ENCODE results near the gene ARFIP1. TPM values are rescaled to one million over a fixed set of nuclear protein-coding genes. Genes with fewer than 3 reads are reported as not detected.

ARFIP1 gene
- total RNA-seq, 1 experiment from 2014 or later = 32.7 TPM

- TF ChIP-seq CBX3 (IDR thresholded peaks at IDR 0.05; ENCODE audit: low read depth) = peak; percentile 63; the same call in 1 of the 2 replicates
- no peak for TF ChIP-seq FOSL1 (IDR thresholded peaks at IDR 0.05; ENCODE audit: low read depth)
- Histone ChIP-seq H3K4me3 (replicated peaks in 1 of 2; ENCODE audit: low read depth in 1 of 2, low read length in 2 of 2) (no peak overlapping the region), H2AFZ (ENCODE audit: low read depth, low read length, poor library complexity, severe bottlenecking) (no peak overlapping the region), H3K9me3 (ENCODE audit: control insufficient read depth in 1 of 2, insufficient read depth in 1 of 2, low read depth in 1 of 2, low read length in 2 of 2) (peaks cover 7 to 18% of the 10 kb centered on the region in 2 experiments; a peak in 3 of 4 replicates), H4K20me1 (ENCODE audit: insufficient read depth) (no peaks in the 10 kb centered on the region), H3K4me2 (ENCODE audit: low read length) (no peak overlapping the region), H3K4me1 (ENCODE audit: control insufficient read depth in 1 of 2, insufficient read depth in 2 of 2, low read length in 2 of 2) (no peaks in the 10 kb centered on the region), H3K9me2 (ENCODE audit: insufficient read depth) (no peaks in the 10 kb centered on the region), H3K27me3 (ENCODE audit: insufficient read depth, low read length) (no peaks in the 10 kb centered on the region), H3K36me3 (ENCODE audit: control insufficient read depth in 1 of 2, insufficient read depth in 2 of 2, low read length in 2 of 2) (no peaks in the 10 kb centered on the region), H3K9ac (ENCODE audit: low read length) (no peak overlapping the region), H3K79me2 (ENCODE audit: insufficient read depth, low read length) (no peaks in the 10 kb centered on the region), H3K27ac (ENCODE audit: low read depth, low read length) (no peak overlapping the region)
- ChIA-PET POLR2A (no interaction called here), CTCF (no interaction called here), RAD21 (ENCODE audit: low non-redundant PET in 1 of 2, low total read pairs in 2 of 2, uncharacterized antibody in 2 of 2, unreplicated experiment in 2 of 2) (no interaction called here)
- DNase-seq (ENCODE audit: low read depth, low spot score) = peak; percentile 40
- ATAC-seq = no peak
- intact Hi-C loops (cut with micrococcal nuclease) = no loop called here
- BruUV-seq (replicated peaks) = no TSS peak
Measured at GRCh38 chr4:152920768-152921167, 141.0 kb downstream of the ARFIP1 start.

GRCh38 chr4:152921284-152921683 lies 141.5 kb downstream of the ARFIP1 start:
- Histone ChIP-seq H4K20me1 (ENCODE audit: insufficient read depth) (no peaks in the 10 kb centered on the region), H3K9me3 (ENCODE audit: control insufficient read depth in 1 of 2, insufficient read depth in 1 of 2, low read depth in 1 of 2, low read length in 2 of 2) (peaks cover 7 to 18% of the 10 kb centered on the region in 2 experiments; a peak in 3 of 4 replicates), H3K9ac (ENCODE audit: low read length) (no peak overlapping the region), H3K4me2 (ENCODE audit: low read length) (no peak overlapping the region), H2AFZ (ENCODE audit: low read depth, low read length, poor library complexity, severe bottlenecking) (no peak overlapping the region), H3K4me3 (replicated peaks in 1 of 2; ENCODE audit: low read depth in 1 of 2, low read length in 2 of 2) (no peak overlapping the region), H3K79me2 (ENCODE audit: insufficient read depth, low read length) (no peaks in the 10 kb centered on the region), H3K27ac (ENCODE audit: low read depth, low read length) (no peak overlapping the region), H3K4me1 (ENCODE audit: control insufficient read depth in 1 of 2, insufficient read depth in 2 of 2, low read length in 2 of 2) (no peaks in the 10 kb centered on the region), H3K9me2 (ENCODE audit: insufficient read depth) (no peaks in the 10 kb centered on the region), H3K36me3 (ENCODE audit: control insufficient read depth in 1 of 2, insufficient read depth in 2 of 2, low read length in 2 of 2) (no peaks in the 10 kb centered on the region), H3K27me3 (ENCODE audit: insufficient read depth, low read length) (no peaks in the 10 kb centered on the region)
- DNase-seq (ENCODE audit: low read depth, low spot score) (no peak), ATAC-seq (no peak)
- TF ChIP-seq JUND (IDR thresholded peaks at IDR 0.05) (no peak), EZH2 (IDR thresholded peaks at IDR 0.05) (no peak), POLR2A (IDR thresholded peaks at IDR 0.05; ENCODE audit: borderline replicate concordance, extremely low read depth, insufficient read depth, insufficient read length) (no peak), ATF3 (IDR thresholded peaks at IDR 0.05) (no peak), EZH2phosphoT487 (IDR thresholded peaks at IDR 0.05; ENCODE audit: borderline replicate concordance) (no peak), CEBPB (IDR thresholded peaks at IDR 0.05; ENCODE audit: low read depth) (no peak), MAX (IDR thresholded peaks at IDR 0.05) (no peak), TCF7L2 (IDR thresholded peaks at IDR 0.05; ENCODE audit: borderline replicate concordance, extremely low read depth, insufficient read depth, insufficient read length) (no peak), CTCF (IDR thresholded peaks at IDR 0.05 in 2 of 3, conservative IDR thresholded peaks at IDR 0.05 in 1 of 3; ENCODE audit: borderline replicate concordance in 1 of 3, insufficient read depth in 1 of 3, low read depth in 2 of 3, low read length in 2 of 3) (no peak), SRF (IDR thresholded peaks at IDR 0.05; ENCODE audit: low read depth) (no peak), ZFX (IDR thresholded peaks at IDR 0.05) (no peak), FOSL1 (IDR thresholded peaks at IDR 0.05; ENCODE audit: low read depth) (no peak), SIN3A (IDR thresholded peaks at IDR 0.05; ENCODE audit: low read depth) (no peak)
- ChIA-PET CTCF (no interaction called here), POLR2A (no interaction called here), RAD21 (ENCODE audit: low non-redundant PET in 1 of 2, low total read pairs in 2 of 2, uncharacterized antibody in 2 of 2, unreplicated experiment in 2 of 2) (no interaction called here)
- no TSS peak for BruUV-seq (replicated peaks)
- intact Hi-C loops (cut with micrococcal nuclease) = no loop called here
